SKM-1 (cell line): Measurements from ENCODE around the gene DNAJB2.
"Not testable (repeated sequence)": the region's sequence is repeated elsewhere in the genome, so short reads cannot be mapped to it uniquely, and the experiment has no call there.

Experiments
- DNase-seq: peaks from one replicate; lab custom pipeline; 2025; ENCODE audit not compliant: unreplicated experiment; lab: John Stamatoyannopoulos, UW

Gene DNAJB2

DNA sequence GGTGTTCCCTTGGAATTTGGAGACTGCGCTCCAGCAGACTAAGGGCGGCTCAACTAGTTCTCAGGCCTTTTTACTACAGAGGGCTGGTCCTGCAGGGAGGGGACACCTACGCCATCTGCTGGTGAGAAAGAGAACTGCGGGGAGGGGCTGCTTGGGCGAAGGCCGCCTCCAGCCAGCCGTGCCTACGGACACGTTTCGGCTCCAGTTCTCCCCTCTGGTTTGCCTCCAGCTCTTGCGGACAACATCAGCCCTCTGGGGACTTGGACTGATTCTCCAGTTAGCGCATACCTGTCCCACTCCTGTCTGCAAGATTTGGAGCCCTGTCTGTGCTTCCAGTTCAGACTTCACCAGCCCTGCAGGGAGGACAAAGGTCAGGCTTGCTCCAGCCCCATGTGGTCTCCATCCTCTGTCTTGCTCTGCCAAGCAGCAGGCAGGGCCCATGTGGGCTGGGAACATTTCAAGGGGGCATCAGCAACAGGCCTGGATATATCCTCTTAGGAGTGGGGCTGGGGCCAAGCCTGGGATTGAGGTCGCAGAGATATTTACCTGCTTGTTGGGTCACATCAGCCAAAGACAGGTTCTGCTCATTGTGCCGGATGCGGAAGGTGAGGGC lies 19.7 kb downstream of the DNAJB2 start:
- peak; percentile 71 for DNase-seq

DNA sequence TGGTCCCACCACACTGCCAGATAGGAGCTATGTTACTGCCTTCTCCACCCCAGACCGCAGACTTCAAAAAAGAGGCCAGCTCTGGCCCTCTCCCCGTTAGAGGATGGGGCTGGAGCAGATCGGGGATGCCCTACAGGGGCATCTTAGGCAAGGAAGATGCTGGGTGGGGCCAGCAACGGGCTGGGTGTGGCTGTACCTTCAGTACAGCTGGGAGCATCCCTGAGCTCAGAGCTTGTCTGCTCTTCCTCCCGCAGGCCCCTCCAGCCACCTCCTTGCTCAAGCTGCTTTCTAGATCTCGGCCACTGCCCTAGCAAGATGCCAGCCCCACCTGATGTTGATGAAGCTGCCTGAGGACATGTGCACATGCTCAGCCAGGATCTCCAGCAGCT lies 20.2 kb downstream of the DNAJB2 start:
- no peak for DNase-seq

- DNase-seq, result no peak
Measured at GRCh38 chr2:219300022-219300421, 20.9 kb downstream of the DNAJB2 start.

DNA sequence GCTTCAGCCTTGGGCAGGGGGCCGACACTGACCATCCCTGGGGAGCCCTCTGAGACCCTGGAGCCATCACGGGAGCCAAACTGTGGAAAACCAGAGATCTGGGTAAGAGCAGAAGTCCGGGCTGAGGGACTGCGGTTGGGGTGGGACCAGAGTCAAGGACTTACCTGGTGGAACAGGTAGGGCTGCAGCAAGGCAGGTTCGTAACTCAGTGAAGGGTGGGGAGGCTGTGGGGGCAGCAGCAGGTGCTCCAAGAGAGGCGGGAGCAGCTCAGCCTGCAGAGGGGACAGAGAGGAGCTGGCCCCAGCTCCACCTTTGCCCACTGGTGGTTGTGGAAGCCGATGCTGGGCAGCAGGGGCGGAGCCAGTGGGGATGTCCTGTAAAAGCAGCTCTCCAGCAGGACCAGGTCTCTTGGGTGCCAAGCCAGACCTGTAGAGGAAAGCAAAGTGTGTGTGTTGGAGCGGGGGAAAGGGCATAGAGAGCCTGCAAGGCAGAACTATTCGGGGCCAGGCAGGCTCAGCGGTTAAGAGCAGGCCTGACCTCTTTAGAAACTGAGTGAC lies 23.3 kb downstream of the DNAJB2 start:
- DNase-seq, result no peak

- DNase-seq, result no peak
Measured at GRCh38 chr2:219304223-219304622, 25.1 kb downstream of the DNAJB2 start.

DNA sequence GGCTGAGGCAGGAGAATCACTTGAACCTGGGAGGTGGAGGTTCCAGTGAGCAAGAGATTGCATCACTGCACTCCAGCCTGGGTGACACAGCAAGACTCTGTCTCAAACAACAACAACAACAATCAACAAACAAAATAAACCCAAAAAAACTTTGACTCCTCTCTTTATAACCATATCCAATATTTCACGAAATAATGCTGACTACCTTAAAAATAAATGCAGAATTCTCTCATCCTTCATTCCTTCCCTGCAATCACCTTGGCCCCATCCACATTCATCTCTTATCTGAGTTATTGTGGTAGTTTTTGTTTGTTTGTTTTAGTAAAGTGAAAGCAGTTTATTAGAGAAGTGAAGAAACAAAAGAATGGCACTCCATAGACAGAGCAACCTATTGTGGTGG lies 26.9 kb downstream of the DNAJB2 start:
- no peak for DNase-seq

- DNase-seq, result no peak
Measured at GRCh38 chr2:219308142-219309101, 29.3 kb downstream of the DNAJB2 start.

DNA sequence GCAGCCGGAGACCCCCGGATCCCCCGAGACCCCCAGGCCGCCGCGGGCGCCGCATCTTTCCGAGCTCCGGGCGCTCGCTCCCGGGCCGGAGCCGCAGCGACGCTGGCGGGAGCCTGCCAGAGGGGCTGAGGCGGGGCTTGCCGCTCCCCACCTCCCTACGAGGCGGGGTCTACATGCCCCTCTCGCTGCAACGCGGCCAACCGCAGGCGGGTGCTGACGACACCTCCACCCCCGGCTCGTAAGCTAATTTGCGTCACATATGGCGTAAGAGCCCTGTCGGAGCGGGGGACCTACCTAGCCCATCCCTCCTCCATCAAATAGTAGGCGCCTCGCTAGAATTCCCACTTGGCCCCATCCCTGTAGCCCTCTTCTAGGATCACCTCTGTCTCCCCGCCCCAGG lies 30.1 kb downstream of the DNAJB2 start, which contains the start of gene PTPRN:
TSS of gene PTPRN (minus strand) at position 124 of the 400 bp plus-strand sequence. CDS start at position 55, 69 bp downstream.
- no peak for DNase-seq

GRCh38 chr2:219312683-219313263 lies 33.6 kb downstream of the DNAJB2 start:
- DNase-seq, result not testable (repeated sequence)

- no peak for DNase-seq
Measured at GRCh38 chr2:219314804-219315468, 35.8 kb downstream of the DNAJB2 start.

DNA sequence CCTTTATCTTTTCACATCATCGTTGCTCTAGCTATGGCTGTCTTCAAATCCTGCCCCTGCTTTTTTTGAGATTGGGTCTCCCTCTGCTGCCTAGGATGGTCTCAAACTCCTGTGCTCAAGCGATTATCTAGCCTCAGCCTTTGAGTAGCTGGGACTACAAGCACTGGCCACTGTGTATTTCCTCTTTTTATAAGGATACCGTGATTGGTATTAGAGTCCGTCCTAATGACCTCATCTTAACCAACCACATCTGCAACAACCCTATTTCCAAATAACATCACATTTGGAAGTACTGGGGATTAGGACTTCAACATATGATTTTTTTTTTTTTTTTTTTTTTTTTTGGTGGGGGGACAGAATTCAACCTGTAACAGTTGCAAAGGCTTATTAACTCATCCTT lies 44.3 kb downstream of the DNAJB2 start:
- no peak for DNase-seq

GRCh38 chr2:219325136-219325535 lies 46.0 kb downstream of the DNAJB2 start:
- no peak for DNase-seq

DNA sequence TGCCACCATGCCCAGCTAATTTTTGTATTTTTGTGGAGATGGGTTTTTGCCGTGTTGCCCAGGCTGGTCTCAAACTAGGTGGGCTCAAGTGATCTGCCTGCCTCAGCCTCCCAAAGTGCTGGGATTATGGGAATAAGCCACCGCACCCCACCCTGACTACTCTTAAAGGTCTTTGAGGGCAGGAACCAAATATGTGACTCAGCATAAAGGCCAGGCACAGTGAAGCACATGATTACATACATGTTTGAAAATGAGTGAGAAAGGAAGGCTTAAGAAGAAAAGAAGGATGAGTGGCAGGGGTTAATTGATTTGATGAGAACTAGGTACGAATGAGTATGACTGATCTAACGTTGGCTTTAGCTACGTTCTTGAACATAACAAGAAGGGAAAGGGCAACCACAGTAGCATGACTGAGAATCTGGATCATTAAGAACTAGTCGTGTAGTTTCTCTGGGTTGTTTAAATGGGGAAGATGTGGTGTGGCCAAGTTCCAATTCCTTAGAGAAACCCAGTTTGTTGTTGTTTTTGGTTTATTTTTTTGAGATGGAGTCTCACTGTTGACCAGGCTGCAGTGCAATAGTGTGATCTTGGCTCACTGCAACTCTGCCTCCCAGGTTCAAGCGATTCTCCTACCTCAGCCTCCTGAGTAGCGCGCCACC lies 46.6 kb downstream of the DNAJB2 start:
- no peak for DNase-seq

DNA sequence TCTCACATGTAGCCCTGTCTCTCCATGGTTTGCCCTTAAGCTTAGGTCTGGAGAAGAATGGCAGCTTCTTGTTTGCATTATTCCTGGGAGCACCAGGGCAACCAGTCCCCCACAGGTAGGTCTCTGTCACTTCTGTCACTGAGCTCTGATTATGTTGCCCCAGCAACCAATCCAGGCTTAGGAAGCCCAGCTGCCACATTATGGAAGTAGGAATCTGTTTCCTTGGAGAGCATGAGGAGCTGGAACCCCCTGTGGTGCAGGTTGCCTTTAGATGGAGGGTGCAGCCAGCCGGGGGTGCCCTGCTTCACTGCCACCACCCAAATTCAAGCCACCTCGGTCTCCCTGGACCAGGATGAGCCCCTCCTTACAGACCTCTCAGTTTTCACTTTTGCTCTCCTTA lies 48.6 kb downstream of the DNAJB2 start:
- no peak for DNase-seq

GRCh38 chr2:219331560-219332213 lies 52.5 kb downstream of the DNAJB2 start:
- DNase-seq, result no peak

DNA sequence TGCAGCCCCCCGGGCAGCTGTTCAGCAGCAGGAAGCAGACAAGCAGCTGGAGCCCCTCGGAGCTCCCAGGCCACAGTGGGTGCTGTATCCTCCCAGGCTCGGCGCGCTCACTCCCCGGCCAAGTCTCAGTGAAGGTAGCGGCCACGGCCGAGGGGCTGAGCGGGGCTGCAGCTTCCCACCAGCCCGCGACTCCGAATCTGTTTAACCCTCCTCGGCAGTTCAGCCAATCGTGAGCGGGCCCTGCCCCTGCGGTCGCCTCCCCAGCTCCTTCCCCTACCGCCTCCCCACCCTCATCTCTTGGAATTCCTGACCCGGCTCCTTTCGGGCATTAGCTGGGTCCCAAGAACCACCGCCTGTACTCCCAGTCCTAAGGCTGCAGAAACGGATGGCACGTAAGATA lies 53.4 kb downstream of the DNAJB2 start, which contains the start of gene RESP18:
TSS of gene RESP18 (minus strand) at position 203 of the 400 bp plus-strand sequence.
- DNase-seq, result no peak

GRCh38 chr2:219334076-219334475 lies 54.9 kb downstream of the DNAJB2 start:
- DNase-seq, result no peak

- DNase-seq, result no peak
Measured at GRCh38 chr2:219335373-219335786, 56.2 kb downstream of the DNAJB2 start.
